Stimulated activated CD4-positive, alpha-beta T cell treated with anti-CD3 and anti-CD28 coated beads, TNF-alpha, amount 100 ng/mL, for 48 hours (primary cell): ENCODE data around the gene ANKDD1A.

Experiments
- DNase-seq, 3 donors: peaks; one replicate each; pipeline ENCODE4 v3.0.0-alpha.2; 2020; ENCODE audit warnings: low read depth in 3 of 3

ANKDD1A gene

DNA sequence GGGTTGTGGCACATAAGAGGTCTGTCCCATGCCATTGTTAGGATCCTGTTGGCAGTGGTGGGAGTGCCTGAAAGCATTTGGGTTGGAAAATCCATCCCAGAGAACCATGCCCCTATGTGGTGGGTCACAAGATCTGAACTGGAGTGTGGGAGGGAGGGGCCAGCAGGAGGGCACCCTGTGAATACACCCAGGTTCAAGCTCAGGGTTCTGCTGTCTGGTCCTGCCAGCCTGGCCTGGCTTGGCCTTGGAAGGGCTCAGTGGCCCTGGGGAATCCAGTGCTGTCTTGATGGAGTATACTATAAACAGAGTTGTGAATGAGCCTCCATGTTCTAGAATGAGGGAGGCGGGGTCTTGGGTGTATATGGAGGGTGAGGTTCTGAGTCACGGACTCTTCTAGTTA is 11.8 kb downstream of the ANKDD1A start:
- DNase-seq, result no peak

GRCh38 chr15:64925335-64926330 is 13.9 kb downstream of the ANKDD1A start:
- no peak for DNase-seq

DNA sequence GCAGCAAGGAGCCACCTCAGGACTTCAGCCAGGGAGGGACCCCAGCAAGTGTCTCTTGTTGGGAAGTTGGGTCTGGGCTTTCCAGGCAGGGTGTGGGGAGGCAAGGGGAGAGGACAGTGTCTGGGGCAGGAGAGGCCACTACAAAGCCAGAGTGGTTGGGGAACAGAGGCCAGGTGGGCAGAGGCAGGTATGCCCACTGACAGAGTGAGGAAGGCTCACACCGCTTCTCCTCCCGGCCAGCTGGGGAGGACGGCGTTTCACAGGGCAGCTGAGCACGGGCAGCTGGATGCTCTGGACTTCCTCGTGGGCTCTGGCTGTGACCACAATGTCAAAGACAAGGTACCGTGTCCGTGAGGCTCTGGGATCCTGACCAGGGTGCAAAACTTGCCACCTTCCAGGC is 15.0 kb downstream of the ANKDD1A start:
- DNase-seq, result no peak

DNA sequence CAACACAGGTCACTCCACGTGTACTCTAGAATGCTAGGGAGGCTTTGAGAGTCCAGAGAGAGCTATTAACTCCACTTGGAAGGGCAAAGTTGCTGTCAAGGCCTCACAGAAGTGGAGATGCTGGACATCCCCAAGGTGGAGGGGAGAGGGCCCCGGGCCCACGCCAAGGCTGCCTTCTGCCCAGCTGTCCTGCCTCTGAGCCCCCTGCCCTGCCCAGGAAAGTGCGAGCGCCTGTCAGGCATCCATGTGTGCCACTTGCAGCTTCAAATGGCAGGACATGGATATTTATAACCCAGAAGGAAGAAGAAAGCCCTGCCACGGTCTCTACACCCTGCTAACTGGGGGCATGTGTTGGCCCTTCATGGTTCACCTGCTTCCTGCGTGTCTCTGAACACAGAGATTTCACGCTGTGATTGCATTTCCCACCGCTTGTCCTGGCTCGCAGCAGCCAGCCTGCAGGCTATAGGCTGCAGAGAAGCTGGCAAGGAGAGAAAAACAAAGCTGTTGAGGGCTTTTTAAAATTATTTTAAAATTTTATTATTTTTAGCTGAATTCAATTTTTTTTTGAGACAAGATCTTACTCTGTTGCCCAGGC is 17.0 kb downstream of the ANKDD1A start:
- DNase-seq, result no peak

- no peak for DNase-seq
Observed at GRCh38 chr15:64930019-64930652, 18.4 kb downstream of the ANKDD1A start.

DNA sequence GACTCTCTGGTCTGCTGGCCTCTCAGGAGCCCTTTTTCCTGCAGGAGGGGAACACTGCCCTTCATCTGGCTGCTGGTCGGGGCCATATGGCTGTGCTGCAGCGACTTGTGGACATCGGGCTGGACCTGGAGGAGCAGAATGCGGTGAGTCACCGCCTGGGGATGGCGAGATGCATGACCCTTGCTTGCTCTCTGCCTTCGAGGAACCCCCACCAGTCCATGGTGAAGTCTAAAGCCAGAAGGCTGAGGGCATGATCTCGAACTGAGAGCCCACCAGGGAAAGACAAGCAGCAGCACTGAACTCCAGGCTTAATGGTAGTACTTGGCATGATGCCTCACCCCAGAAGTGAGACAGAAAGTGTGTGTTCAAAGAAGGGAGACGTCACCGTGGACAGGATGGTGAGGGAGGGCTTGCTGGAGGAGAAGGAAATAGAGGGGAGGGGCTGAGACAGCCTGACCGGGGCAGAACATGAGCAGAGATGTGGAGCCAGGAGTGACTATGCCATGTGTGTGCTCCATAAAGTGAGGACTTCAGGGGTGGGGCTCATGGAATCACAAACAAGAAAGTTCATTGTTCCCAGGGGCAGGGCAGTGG is 19.2 kb downstream of the ANKDD1A start:
- DNase-seq, result no peak

GRCh38 chr15:64931381-64931780 is 19.7 kb downstream of the ANKDD1A start:
- DNase-seq, result no peak

DNA sequence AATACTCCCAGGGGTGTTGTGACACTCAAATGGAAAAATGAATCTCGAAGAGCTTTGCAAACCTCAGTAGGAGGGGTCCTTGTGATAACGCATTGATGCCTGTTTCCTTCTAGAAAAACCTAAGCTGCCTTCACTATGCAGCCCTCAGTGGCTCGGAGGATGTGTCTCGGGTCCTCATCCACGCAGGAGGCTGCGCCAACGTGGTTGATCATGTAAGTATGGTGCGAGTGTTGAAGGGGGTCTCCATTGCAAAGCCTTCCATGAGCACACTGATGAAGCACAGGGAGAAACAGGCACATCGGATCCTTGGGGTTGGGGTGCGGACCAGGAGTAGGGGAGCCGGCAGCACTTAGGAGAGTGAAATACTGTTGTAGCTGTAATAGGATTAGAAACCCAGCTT is 22.3 kb downstream of the ANKDD1A start:
- no peak for DNase-seq

DNA sequence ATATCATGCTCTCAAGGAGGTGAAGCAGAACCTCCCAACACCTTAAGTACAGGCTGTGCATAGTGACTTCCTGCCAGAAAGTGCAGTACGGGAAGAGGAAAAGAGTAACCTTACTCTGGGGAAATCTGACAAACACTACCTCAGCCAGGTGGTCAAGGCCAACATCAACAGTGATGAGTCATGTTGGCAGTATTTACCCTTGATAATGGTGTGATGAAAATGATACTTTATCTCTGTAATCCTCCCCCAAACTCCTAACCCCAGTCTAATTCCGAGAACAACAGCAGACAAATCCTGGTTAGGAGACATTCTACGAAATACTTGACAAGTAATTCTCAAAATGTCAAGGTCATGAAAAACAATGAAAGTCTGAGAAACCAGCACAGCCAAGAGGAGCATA is 26.5 kb downstream of the ANKDD1A start:
- no peak for DNase-seq

- no peak for DNase-seq
Observed at GRCh38 chr15:64942356-64942755, 30.7 kb downstream of the ANKDD1A start.

GRCh38 chr15:64943512-64944225 is 32.0 kb downstream of the ANKDD1A start:
- no peak for DNase-seq

DNA sequence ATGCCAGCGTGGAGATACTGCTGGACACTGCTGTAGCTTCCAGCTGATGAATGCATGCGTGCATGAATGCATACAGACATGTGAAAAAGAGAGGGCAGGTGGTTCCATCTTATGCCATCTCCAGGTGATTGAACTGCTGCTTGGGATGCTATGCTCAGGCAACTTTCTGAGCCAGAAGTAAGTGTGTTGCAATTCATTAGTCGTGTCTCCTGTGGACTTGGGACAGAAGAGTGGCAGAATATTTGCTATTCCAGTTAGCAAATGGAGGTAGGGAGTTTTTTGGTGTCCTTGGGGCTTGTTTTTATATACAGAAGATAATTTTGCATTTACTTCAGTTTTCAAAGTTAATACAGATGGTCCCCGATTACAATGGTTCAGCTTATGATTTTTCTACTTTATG is 33.3 kb downstream of the ANKDD1A start:
- DNase-seq, result no peak

DNA sequence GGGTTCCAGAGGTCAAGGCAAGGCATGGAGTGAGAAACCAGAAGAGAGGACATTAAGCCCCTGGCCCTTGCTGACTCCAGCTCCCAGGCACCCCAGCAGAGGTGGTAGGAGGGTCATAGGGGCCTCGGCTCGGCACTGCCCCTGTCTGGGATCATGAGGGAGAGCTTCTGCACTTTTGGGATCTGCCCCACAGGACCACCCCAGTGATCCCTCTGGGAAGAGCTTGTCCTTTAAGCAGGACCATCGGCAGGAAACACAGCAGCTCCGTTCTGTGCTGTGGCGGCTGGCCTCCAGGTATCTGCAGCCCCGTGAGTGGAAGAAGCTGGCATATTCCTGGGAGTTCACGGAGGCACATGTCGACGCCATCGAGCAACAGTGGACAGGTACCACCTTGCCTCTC is 35.5 kb downstream of the ANKDD1A start:
- DNase-seq, result no peak

- no peak for DNase-seq
Observed at GRCh38 chr15:64948916-64949315, 37.2 kb downstream of the ANKDD1A start.

DNA sequence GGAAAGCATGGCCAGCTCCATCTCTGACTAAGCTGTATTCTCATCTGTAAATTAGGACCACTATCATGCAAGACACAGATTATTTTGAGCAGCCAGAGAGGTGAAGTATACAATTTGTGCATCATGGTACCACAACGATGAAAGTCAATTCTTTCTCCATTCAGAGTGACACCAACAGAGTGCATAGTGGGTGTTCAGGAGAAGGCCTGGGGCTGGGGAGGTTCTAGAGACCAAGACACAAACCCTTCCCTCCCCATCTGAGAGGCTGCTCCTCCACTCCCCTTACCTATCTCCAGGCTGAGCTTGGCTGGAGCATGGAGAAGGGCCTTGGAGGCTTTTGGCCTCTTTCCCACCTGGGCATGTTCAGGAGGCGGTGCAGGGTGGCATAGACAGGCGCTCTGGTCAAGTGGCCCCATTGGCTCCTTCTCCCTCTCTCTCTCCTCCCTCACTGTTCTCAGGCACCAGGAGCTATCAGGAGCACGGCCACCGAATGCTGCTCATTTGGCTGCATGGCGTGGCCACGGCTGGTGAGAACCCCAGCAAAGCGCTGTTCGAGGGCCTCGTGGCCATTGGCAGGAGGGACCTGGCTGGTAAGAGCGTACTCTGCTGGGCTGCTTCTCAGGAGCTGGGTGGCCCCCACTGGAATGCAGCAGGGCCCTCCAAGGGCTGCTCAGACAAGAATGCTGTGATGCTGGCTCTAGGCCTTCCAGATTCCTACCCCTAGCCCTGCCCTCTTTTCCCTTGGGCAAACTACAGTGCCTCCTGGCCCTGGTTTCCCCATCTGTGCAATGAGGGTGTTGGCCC is 37.9 kb downstream of the ANKDD1A start:
- DNase-seq, result no peak

- no peak for DNase-seq
Observed at GRCh38 chr15:64950888-64951287, 39.2 kb downstream of the ANKDD1A start.

- DNase-seq, result no peak
Observed at GRCh38 chr15:64951777-64952418, 40.2 kb downstream of the ANKDD1A start.

- no peak for DNase-seq
Observed at GRCh38 chr15:64954395-64954794, 42.7 kb downstream of the ANKDD1A start.

GRCh38 chr15:64959128-64959527 is 47.4 kb downstream of the ANKDD1A start:
- DNase-seq, result no peak

- DNase-seq, result no peak
Observed at GRCh38 chr15:64960153-64960552, 48.5 kb downstream of the ANKDD1A start.
